AG10803 (cell line): ENCODE data around the gene EVL.

Experiments used
- DNase-seq: peaks from one replicate; pipeline ENCODE4 v3.0.0; 2010; ENCODE audit warnings: low read depth
- H3K4me3 ChIP-seq: 2 replicates; pipeline ENCODE4 v1.5.1; 2011; ENCODE audit warnings: mild to moderate bottlenecking, low read length, control low read depth
- TF ChIP-seq, protein P1 (sequence below): conservative IDR thresholded peaks from 2 replicates; pipeline ENCODE4 v1.5.1; 2011; ENCODE audit warnings: mild to moderate bottlenecking, low read length, control low read depth, inconsistent platforms

Gene EVL

DNA sequence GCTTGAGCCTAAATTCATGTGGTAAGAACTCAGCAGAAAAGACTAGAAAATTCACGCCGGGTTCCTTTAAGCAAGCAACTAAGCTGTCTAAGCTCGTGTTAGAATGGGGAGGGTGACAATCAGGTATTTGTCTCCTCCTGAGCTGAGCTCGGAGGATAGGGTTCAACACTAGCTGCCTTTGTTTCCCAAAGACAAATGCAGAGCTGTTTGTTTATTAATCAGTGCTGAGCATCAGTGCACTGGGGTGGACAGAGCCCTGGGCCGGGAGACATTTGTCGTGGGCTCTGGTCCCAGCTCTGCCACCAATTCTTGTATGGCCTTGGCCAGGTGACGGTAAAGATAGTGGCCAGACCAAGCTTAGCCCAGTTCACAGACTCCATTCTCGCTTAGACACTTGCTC lies 50.5 kb downstream of the EVL start:
- TF ChIP-seq, protein P1, sequence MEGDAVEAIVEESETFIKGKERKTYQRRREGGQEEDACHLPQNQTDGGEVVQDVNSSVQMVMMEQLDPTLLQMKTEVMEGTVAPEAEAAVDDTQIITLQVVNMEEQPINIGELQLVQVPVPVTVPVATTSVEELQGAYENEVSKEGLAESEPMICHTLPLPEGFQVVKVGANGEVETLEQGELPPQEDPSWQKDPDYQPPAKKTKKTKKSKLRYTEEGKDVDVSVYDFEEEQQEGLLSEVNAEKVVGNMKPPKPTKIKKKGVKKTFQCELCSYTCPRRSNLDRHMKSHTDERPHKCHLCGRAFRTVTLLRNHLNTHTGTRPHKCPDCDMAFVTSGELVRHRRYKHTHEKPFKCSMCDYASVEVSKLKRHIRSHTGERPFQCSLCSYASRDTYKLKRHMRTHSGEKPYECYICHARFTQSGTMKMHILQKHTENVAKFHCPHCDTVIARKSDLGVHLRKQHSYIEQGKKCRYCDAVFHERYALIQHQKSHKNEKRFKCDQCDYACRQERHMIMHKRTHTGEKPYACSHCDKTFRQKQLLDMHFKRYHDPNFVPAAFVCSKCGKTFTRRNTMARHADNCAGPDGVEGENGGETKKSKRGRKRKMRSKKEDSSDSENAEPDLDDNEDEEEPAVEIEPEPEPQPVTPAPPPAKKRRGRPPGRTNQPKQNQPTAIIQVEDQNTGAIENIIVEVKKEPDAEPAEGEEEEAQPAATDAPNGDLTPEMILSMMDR: no peak
- no peak for DNase-seq
- no peak overlapping the region for H3K4me3 ChIP-seq

DNA sequence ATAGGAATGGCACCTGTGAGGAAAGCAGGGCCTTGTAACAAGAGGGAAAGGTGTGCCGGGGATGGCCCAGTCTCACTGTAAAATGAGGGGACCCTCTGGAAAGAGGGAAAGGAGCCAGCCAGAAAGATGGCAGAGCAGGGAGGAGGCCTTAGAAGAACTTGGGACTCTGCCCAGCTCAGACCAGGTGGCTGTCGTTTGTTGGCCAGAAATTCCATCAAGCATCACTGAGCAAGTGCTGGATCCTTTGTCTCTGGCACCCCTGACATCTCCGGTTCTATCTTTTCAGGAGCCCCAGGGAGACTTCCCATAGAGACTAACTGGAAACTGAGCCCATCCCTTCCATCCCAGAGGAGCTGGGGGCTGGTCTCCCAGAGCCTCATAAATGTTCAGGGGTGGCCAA lies 50.9 kb downstream of the EVL start:
- TF ChIP-seq, protein P1: no peak

DNA sequence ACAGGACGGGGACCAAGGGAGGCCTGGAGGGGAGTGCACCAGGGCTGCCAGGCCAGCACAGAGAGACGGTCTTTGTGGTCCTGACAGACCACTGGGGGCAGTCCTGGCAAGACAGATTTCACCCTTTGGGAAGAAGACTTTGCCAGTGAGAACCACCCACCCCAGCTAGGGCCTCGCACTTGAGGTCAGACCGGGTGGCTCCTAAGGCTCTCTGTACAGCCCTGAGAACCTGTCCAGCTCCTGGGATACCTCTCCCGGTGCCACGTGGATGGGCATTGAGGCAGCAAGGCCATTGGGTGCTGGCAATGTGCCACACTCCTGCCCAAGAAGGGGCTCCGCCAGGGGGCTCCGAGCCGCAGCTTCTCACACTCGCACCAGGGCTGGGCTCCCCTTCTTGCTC lies 51.8 kb downstream of the EVL start:
- H3K4me3 ChIP-seq: no peak overlapping the region
- DNase-seq: no peak
- TF ChIP-seq, protein P1: no peak

More for the DNA sequence above, 50.9 kb downstream of the EVL start:
- H3K4me3 ChIP-seq: no peak overlapping the region
- no peak for DNase-seq

DNA sequence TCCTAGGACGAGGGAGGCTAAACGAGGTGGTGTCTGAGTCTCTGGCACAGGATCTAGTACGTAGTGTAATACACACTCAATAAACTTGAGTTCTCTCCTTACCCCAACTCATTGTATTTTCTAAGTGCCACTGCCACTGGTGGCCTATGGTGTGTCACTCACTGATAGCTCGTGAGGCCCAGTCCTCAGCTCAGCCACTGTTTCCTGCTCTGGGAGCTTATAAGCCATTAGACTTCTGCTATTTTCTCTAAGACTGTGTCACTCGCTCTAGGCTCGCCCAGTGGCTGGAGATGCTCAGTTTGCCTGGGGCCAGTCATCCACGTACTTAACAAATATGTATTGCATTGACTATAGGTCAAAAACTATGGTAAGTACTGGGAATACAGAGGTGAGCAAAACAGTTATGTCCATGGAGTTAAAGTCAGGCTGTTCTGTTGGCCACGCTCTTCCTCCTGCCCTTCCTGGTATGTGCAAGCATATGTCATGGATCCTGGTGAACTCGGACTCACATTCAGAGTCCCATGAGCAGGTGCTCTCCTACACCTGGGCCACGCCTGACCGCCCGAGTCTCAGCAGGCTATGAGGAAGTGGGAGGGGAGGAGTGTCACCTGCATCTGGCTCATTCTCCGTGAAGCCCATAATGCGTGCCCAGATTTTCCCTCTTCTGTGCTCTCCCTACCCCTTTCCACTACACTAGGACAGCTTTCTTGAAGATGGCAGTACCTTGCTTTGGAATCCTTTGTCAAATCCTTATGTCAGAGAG lies 52.6 kb downstream of the EVL start:
- TF ChIP-seq, protein P1: no peak
- no peak overlapping the region for H3K4me3 ChIP-seq
- DNase-seq: no peak

DNA sequence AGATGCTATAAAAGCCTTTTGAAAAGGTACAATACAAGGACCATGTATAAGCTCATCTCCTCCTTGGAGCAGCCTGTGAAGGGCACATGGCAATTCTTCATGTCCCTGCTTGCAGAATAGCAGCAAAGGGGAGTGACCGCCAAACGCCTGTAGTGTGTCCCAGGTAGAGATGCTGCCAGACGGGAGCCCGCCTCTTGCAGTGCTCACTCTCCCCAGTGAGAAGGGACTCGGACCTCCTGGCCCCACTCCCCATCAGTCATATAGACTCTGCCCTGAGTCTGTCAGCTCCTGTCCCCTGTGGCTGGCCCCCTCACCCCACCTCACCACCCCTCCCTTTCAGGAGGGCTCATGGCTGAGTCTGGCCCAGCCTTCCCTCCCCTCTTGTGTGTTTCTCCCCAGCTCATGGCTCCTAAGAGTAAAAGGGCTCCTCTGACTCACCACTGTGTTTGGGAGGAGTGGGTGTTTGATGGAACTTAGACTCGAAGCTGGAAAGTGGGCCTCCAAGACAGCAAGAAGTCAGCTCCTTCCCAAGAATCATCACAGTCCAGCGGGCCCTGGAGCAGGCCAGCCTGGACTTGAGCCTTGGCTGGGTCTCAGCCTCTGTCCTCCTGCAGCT lies 53.3 kb downstream of the EVL start:
- TF ChIP-seq, protein P1: no peak
- no peak overlapping the region for H3K4me3 ChIP-seq
- DNase-seq: no peak

DNA sequence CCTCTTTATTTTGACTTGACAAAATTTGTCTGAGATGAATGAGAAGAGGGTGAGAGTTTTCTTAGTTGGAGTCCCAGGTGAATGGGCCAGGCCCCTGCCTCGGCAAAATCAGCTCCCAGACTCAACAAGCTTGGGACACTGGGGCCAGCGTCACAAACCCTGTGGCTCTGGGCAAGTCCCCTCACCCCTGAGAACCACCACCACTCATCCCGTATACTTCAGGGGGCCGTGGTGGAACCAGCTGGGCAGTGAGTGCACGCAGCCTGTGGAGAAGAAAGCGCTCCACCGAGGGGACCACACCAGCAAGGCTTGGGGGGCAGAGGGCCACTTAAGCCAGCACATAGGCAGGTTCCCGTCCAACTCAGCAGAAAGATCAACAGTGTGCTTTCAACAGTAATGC lies 54.0 kb downstream of the EVL start:
- no peak overlapping the region for H3K4me3 ChIP-seq
- TF ChIP-seq, protein P1: no peak

DNA sequence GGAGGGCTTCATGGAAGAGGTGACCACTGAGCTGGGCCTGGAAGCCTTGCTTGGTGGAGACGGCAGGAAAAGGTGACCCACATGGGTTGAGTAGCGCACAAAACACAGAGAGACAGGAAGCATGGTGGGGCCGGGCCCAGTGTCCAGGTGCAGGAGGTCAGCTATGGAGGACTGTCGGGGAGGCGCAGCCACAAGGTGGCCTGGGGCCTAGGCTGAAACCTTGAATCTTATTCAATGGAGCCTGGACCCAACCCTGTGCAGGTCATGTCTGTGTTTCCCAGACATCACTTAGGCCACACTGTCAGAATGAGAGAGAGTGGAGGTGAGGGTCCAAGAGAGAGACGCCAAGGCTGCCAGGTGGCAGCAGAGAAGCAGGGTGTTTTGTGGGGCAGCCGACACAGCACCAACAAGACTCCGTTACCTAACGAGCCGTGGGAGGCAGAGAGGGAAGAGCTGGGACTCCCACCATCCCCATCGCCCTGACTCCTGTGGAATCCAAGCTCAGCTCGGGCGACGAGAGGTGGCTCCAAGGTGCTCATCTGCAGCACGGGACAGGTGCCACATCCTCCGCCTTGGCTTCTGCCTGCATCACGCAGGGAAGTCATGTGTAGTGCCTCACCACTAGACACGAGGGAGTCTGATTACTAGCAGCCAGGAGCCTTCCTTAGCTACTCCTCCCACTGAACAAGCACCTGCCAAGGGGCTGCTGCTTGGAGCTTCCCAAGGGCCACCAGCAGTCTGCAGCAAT lies 55.5 kb downstream of the EVL start:
- H3K4me3 ChIP-seq: no peak overlapping the region
- no peak for DNase-seq
- TF ChIP-seq, protein P1: no peak

More for the DNA sequence above, 54.0 kb downstream of the EVL start:
- no peak for DNase-seq
